CD4-positive, alpha-beta T cell treated with Interferon alpha-2 for 1 hour (primary cell): ENCODE results near the gene SLC34A3.
"Not testable (repeated sequence)": the region's sequence is repeated elsewhere in the genome, so short reads cannot be mapped to it uniquely, and the experiment has no call there.

Experiments used
- DNase-seq, 2 donors: peaks; one replicate each; pipeline ENCODE4 v3.0.0-alpha.2; 2020 to 2022

The SLC34A3 gene

GRCh38 chr9:137231372-137232039 lies 805 bp downstream of the SLC34A3 start:
- no peak for DNase-seq

GRCh38 chr9:137232101-137232500 lies 1.4 kb downstream of the SLC34A3 start:
- no peak for DNase-seq

GRCh38 chr9:137232510-137232909 lies 1.8 kb downstream of the SLC34A3 start:
- no peak for DNase-seq

GRCh38 chr9:137233143-137233980 lies 2.7 kb downstream of the SLC34A3 start:
- no peak for DNase-seq

GRCh38 chr9:137234055-137234697 lies 3.5 kb downstream of the SLC34A3 start:
- DNase-seq = no peak

GRCh38 chr9:137234758-137235423 lies 4.2 kb downstream of the SLC34A3 start:
- DNase-seq = no peak

GRCh38 chr9:137235424-137236237 lies 4.9 kb downstream of the SLC34A3 start:
- no peak for DNase-seq

GRCh38 chr9:137236238-137236935 lies 5.7 kb downstream of the SLC34A3 start:
- peak; percentile 88 to 91 for DNase-seq

GRCh38 chr9:137236936-137237421 lies 6.3 kb downstream of the SLC34A3 start:
- DNase-seq = no peak

- no peak for DNase-seq
Observed at GRCh38 chr9:137237759-137238726, 7.3 kb downstream of the SLC34A3 start.

- not testable (repeated sequence) for DNase-seq
Observed at GRCh38 chr9:137239541-137240200, 9.0 kb downstream of the SLC34A3 start.

- peak; percentile 61 to 79 for DNase-seq
Observed at GRCh38 chr9:137240318-137240840, 9.7 kb downstream of the SLC34A3 start.

GRCh38 chr9:137240841-137241489 lies 10.3 kb downstream of the SLC34A3 start, which contains the start of gene TUBB4B:
TSS of gene TUBB4B (plus strand) at chr9:137241287. CDS start at chr9:137241361, 74 bp downstream.
- peak; percentile 100 for DNase-seq

GRCh38 chr9:137241490-137242268 lies 11.0 kb downstream of the SLC34A3 start:
- DNase-seq = peak; percentile 48 to 67

- DNase-seq = no peak
Observed at GRCh38 chr9:137242269-137243203, 11.8 kb downstream of the SLC34A3 start.

- not testable (repeated sequence) for DNase-seq
Observed at GRCh38 chr9:137243266-137243625, 12.5 kb downstream of the SLC34A3 start.
